Activated CD4-positive, CD25-positive, alpha-beta regulatory T cell treated with anti-CD3 and anti-CD28 coated beads, Interleukin-2, amount 50 U/mL, for 16 hours (primary cell): ENCODE data around the gene CTNS.

Experiments
- DNase-seq: peaks from one replicate; pipeline ENCODE4 v3.0.0-alpha.2; 2020; ENCODE audit warnings: low read depth, low spot score

Gene CTNS

DNA sequence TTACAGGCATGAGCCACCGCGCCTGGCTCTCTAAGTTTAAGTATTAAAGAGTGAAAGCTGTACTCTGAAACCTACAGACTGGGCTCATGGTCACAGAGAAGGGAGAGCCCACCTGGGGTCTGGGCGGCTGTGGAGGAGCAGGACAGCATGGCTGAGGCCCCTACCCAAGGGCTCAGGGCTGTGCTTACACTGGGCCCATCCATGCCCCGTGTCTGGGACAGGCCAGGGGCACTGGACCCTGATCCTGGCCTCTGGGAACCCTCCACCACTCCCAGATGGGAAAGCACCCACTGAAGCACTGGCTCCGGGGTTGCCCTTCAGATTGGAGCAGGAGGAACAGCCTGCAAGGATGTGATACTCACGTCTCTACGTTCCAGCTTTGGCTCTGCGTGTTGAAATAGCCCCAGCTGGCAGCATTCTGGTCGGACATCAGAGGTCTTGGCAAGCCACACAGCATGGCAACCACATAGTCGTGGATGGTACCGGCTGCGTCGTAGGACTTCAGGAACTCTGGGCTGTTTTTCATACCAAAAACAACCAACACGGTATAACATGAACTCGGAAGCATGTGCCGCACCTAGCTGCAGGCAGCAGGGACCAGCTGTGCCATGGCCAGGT, 13.5 kb upstream of the CTNS start:
- no peak for DNase-seq

DNA sequence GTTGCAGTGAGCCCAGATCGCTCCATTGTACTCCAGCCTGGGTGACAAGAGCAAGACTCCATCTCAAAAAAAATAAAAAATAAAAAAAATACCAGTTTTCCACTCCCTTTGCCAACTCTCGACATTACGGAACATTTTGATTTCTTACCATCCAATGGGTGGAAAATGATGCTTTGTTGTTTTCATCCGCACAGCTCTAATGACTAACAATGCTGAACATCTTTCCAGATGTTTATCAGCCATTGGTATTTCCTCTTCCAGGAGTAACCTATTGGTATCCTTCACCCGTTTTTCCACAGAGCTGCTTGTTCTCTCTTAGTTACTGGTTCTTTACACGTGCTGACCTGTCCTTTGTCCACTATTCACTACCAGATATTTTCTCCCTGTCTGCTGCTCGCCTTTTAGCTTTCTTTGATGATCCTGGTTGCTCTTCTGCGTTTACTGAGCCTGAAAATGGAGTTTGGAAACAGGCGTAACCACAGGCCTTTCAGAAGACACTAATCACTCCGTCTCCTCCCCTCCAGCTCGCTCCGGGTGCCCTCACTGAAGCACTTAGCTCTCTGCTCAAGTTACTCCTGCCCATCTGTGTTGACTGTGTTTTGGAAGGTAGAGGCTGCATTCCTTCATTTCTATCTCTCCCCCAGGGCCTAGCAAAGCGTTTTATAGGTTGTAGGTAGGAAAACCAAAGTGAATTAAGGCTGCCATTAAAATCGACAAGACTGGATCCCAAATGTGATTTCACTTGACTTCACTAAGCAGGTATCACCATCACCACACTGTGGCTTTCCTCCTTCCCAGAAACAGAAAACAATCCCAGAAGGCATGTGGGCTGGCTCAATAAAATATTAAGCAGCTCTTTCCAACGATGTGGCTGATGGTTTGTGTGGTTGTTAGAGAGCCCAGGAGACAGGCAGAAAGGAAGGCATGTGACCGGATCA, 9.5 kb upstream of the CTNS start:
- DNase-seq = no peak

DNA sequence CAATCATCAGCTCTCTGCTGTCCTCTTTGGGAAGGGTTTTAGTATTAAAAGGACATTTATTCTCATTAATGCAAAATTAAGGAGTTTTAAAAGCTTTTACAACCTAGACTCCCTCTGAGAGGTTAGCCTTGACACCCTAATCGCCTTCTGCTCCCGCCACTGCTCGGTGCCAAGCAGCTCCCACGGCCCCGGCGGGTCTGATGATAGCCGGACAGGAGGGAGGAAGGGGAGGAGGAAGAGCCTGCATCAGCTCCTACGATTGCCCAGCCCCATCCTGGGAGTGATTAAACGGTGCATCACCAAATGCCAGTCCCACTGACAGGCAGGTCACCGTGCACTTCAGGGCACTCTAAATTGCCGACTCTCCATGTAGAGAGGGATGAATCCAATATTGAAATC, 8.8 kb upstream of the CTNS start:
- no peak for DNase-seq

DNA sequence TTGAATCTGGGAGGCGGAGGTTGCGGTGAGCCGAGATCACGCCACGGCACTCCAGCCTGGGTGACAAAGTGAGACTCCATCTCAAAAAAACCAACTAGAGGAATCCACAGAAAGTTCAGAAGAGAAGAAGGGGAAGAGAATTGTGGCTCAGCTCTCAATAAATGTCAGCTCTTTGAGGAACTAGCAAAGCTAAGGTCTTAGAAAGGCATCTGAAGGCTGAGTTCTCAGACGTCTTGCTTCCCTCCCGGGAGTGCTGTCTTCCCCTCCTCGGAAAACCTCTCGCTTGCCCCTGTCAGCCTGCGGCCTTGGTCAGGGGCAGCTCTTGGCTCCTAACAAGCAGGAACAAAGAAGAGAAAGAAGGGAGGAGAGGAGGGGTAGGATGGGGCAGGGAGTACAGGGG, 5.8 kb upstream of the CTNS start:
- no peak for DNase-seq

DNA sequence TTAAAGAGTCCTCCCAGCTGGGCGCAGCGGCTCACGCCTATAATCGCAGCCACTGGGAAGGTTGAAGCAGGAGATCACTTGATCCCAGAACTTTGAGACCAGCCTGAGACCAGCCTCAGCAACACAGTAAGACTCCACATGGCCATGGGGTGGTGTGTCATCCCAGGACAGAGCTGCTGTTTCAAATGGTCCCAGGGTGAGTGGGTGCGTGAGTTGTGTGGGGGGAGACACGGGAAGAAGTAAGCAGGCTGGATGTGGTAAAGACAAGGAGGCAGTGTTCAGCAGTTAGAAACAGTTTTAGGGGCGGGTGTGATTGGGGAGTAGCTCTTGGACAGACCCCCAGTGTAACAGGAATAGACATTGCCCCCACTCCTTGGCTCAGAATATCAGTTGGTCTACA, 4.3 kb upstream of the CTNS start:
- no peak for DNase-seq

DNA sequence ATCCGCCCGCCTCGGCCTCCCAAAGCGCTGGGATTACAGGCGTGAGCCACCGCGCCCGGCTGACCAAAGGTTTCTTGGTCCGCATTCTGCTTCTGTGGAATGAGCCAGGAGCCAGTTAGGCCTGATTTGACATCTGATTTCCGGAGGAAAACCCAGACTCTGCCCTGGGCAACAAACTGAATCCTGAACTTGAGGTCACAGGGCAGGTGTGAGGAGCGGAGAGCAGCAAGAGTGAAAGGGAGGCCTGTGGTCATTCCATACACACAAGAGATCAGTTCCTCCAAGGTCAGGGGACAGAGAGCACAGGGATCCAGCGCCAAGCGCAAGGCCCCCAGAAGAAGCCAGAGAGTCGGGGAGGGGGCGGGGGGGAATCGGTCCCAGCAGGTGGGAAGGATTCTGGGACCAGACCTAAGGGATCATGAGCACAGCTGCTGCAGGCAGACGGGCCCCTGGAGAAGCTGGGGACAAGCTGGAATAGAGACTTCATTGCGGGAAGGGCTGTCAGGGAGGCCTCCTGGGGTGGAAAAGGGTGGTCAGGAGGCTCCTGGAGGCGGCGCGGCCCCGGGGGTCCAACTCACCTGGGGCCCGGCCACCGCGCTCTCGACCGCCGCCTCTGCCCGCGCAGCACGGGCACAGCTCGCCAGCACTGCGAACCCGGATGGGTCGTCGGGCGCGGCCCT, 946 bp upstream of the CTNS start:
- no peak for DNase-seq

DNA sequence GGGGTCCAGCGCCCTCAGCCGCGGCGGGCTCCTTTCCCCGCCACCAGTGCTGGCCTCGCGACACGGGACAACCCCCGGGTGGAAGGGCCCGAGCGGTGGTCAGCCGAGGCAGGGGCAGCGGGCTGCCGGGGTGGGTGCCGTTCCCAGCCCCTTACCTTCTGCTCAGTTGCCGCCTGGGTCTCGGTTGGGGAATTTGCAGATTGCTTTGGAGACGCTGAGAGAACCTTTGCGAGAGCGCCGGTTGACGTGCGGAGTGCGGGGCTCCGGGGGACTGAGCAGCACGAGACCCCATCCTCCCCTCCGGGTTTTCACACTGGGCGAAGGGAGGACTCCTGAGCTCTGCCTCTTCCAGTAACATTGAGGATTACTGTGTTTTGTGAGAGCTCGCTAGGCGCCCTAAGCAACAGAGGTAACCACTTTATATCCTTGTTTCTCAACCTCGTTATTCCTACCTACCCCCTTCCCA, 381 bp downstream of the CTNS start:
- no peak for DNase-seq

DNA sequence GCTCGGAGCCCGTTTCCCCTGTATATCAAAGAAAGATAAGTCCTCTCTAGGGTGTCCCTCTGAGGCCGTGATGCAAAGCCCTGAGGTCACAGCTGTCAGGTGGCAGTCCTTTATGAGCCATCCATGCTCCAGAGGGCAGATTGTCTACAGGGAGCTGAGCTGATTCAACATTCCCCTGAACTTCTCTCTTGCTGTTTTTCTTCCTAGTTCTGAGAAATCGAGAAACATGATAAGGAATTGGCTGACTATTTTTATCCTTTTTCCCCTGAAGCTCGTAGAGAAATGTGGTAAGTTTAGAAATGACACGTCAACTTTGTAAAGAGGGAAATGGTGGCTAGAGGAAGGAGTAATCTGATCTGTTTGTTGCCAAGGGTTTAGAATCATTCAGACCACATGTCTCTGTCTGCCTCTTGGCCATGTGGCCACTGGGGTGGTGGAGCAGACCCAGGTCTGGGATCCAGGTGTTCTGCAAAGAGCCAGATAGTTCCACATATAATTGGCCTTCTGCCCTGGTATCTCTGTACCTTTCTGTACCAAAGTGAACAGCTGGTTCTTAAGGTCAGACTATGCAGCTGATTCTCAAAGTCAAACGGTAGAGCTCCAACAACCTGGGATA, 3.5 kb downstream of the CTNS start:
- no peak for DNase-seq

DNA sequence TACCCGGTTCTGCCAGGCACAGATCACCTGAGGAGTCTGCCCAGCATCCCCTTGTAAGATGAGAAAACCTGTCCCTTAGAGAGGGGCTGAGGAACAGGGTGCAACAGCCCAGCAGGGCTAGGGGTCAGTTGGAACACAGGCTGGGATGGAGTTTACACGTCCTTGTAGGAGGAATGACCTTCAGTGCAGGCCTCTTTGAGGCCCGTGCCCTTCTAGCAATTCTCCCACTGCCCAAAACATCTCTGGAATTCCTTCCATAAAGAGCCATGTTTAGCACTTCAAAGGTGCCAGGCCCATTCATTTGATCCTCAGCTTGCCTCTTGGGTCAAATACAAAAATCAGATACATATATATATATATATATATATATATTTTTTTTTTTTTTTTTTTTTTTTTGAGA, 4.5 kb downstream of the CTNS start:
- DNase-seq = no peak

DNA sequence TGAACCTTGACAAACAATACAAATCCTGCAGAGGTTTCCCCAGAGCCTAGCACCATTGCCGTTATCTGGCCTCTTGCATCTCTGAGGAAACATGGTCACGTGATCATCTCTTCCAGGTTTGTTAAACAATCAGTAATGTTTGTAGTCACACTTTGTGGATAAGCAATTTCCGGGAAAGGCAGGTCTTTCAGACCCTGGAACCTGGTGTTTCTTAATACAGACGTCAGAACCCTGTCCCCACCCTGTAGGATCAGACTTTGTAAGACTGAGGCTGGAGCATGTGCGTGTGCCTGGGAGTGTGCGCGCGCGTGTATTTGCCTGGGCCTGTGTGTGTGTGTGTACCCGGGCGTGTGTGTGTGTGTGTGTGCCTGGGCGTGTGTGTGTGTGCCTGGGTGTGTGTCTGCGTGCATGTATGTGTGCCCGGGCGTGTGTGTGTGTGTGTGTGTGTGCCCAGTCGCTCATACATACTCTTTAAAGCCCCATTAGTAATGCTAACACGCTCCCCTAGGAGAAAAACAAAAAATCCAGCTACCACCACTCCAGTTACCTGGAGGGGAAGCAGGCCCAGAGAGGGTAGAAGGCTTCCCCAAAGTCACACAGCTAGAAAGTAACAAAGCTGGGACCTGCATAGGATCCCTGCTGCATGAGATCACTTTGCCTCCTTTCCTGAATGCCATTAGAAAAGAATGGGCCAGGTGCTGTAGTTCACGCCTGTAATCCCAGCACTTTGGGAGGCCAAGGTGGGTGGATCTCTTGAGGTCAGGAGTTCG, 5.3 kb downstream of the CTNS start:
- DNase-seq = no peak

DNA sequence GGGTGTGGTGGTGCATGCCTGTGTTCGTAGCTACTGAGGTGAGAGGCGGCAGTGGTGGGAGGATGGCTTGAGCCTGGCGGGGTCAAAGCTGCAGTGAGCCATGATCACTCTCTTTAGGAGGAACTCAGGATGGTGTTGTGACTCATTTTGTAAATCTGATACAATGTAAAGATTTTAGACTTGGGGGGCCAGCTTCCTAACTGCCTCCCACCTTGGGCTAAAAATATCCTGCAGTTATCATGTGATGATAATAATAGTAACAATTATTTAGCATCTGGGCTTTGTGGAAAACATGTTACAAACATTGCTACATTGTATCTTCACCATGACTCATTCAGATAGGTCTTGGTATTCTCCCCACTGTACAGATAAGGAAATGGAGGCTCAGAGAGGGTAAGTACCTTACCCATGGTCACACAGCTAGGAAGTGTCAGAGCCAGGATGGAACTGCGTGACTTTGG, 7.4 kb downstream of the CTNS start:
- no peak for DNase-seq

DNA sequence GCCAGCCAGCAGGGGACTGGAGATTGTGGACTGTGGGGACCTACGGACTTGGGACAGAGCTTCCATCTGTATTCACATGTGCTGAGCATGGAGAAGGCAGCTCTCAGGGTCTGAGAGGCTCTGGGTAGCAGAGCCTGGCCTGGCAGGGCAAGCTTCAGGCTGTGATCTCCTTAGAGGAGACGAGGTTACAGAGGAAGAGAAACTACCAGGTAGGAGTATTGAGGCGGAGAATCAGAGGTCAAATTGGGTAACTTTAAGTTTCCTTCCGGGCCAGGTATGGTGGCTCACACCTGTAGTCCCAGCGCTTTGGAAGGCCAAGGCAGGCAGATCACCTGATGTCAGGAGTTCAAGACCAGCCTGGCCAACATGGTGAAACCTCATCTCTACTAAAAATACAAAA, 8.8 kb downstream of the CTNS start:
- DNase-seq = no peak

DNA sequence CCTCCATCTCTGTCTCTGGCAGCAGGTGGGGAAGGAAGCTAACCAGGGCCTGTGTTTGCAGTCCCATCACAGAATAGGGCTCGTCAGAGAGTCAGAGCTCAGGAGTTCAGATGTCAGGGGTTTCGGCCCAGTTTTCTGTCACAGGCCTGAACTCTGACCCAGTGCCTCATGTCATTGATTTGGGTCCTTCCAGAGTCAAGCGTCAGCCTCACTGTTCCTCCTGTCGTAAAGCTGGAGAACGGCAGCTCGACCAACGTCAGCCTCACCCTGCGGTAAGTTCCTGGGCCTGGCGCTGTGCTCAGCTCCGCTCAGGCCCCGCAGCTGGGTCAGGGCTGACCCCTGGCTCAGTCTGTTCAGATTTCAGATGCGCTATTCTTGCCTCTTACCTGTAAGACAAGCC, 10.7 kb downstream of the CTNS start:
- DNase-seq = no peak

DNA sequence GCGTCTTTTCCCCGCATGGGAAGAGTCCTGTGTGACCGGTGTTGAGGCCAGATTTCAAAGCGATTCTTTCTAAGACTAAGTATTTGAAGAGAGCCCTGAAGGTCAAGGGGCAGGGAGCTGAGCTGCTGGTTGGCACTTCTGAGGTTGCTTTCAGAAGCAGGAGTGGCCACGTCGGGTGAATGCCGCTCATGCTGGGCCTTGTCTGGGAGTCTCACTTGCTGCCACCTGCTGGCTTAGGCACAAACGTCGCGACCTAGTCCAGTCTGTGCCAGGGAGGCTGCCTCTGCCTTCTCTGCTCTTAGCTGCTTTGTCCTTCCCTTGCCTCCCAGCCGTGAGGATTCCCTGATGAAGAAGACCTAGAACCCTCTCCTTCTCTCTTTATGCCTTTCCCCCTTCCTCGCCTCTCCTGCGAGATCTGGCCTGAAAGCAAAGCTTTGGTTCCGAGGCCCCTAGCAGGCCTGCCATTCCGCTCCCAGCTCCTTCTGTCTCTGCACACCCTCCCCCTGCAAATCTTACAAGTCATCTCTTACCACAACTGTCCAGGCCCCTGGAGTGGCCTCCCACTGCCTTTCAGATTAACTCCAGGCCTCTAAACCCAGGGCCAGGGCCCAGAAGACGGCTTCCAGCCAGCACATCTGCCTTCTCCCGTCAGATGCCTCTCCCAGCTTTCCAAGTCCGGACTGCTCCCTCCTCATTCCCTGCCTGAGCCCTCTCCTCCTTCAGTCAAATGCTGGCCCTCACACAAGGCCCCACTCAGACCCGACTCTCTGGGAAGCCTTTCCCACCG, 11.4 kb downstream of the CTNS start:
- DNase-seq = no peak

DNA sequence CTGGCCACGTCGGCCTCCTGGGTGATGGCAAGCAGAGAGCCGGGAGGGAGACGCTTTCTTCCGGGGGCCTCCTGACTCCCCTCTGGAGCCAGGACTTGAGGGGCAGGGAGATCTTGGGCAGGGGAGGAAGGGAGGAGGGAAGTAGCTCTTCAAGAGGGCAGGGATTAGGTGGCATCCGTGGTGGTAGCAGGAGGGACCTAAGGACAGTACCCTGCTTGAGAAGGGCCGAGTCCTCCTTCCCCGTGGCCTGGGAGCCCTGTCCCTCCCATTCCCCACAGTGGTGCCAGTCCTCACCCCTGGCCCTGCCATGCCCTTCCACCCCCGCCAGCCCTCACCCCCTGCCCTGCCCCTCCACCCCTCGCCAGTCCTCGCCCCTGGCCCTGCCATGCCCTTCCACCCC, 19.2 kb downstream of the CTNS start:
- no peak for DNase-seq

DNA sequence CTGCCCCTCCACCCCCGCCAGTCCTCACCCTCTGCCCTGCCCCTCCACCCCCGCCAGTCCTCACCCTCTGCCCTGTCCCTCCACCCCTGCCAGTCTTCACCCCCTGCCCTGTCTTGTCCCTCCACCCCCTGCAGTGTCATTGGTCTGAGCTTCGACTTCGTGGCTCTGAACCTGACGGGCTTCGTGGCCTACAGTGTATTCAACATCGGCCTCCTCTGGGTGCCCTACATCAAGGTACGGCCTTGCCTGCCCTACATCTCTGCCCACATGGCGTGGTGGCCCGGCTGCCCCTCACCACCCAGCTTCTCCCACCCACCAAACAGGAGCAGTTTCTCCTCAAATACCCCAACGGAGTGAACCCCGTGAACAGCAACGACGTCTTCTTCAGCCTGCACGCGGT, 19.8 kb downstream of the CTNS start:
- no peak for DNase-seq

DNA sequence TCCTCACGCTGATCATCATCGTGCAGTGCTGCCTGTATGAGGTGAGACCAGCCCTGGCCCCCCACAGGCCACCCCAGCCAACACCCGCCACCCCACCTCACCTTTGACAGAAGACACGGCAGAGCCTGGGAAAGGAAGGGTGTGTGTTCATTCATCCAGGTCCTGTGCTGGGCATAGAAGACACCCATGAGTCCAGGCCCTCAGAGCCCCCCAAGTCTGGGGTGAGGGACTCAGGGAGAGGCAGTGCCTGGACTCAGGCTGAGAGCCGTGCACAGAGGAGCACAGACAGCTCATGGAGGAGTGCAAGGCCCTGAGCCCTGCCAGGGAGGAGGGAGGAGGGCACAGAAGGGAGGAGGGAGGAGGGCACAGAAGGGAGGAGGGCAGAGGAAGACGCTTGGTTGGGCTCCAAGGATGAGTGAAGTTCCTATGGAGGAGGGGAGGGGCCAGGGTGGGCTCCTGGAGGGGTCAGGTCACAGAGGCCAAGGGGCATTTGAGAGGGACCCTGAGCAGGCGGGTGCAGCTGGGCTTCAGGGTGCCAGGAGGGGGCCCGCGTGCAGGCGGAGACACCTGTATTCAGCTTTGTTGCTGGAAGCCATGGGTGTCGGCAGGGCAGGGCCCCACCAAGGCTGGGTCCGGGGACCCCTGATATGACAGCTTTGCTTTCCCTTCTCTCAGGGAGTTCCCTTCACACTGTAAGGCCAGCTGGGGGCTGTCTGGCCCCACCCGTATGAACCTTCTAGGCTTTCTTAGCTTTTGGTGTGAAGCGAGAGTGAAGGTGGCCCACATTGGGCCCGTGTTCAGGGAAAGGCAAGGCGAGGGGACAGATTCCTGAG, 20.4 kb downstream of the CTNS start:
- no peak for DNase-seq

DNA sequence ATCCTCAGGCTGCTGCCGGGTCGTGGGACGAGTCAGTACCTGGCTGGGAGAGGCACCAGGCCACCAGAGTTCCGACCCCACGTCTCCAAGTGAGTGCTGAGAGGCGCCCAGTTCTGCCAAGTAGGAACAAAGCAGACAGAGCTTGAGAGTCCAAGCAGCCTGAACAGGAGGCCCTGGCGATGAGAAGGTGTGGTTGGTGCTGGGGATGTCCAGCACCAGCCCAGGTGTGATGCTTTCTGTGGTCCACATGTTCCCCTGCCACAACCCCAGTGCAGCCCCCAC, 21.0 kb downstream of the CTNS start:
- no peak for DNase-seq

DNA sequence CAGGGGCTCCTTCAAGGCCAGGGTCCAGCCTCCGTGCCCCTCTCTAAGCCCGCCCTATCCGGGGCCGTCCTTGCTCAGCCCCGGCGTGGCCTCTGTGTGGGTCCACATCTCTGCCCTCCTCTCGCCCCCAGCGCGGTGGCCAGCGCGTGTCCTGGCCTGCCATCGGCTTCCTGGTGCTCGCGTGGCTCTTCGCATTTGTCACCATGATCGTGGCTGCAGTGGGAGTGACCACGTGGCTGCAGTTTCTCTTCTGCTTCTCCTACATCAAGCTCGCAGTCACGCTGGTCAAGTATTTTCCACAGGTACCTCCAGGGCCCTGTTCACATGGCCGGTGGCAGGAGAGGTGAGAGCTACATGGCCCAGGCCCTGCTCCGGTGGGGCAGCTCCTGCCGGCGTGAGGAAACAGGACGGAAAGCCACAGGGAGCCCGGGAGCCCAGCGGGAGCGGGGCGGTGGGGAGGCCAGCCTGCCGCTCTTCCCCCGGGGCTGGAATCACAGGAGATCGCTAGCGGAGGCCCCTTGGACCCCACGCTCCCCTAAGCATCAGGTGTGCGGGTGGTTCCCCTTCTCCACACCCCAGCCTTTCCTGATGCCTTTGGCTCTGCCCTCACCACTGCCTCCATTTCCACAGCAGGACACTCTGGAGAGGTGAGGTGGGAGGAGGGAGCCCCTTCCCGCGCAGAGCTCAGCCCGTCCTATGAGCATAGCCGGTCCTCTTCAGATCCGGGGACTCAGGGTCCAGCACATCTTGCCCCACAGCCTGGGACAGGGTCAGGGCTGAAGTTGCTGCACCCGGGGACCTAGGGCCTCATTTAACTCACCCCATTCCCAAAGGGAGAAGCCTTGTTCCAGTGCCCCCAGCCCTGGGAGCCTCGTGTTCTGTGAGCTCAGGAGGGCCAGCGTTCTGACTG, 21.6 kb downstream of the CTNS start:
- DNase-seq = no peak
